Measurements from ENCODE around the gene SAMD3.
"Not testable (repeated sequence)": the region's sequence is repeated elsewhere in the genome, so short reads cannot be mapped to it uniquely, and the experiment has no call there.

Gene SAMD3

GRCh38 chr6:130170160-130170559, 52.6 kb downstream of the SAMD3 start:
- DNase-seq, result not testable (repeated sequence)

- DNase-seq, result no peak
Observed at GRCh38 chr6:130167655-130168054, 55.1 kb downstream of the SAMD3 start.

- no peak for DNase-seq
Observed at GRCh38 chr6:130164251-130164650, 58.5 kb downstream of the SAMD3 start.

GRCh38 chr6:130163266-130163665, 59.5 kb downstream of the SAMD3 start:
- no peak for DNase-seq

GRCh38 chr6:130162421-130162820, 60.3 kb downstream of the SAMD3 start:
- DNase-seq, result no peak

- no peak for DNase-seq
Observed at GRCh38 chr6:130161683-130162404, 60.9 kb downstream of the SAMD3 start.

- no peak for DNase-seq
Observed at GRCh38 chr6:130159956-130160355, 62.8 kb downstream of the SAMD3 start.

- no peak for DNase-seq
Observed at GRCh38 chr6:130158548-130158947, 64.2 kb downstream of the SAMD3 start.

- no peak for DNase-seq
Observed at GRCh38 chr6:130158056-130158455, 64.7 kb downstream of the SAMD3 start.

- no peak for DNase-seq
Observed at GRCh38 chr6:130156908-130157307, 65.8 kb downstream of the SAMD3 start.

GRCh38 chr6:130152908-130153510, 69.7 kb downstream of the SAMD3 start:
- no peak for DNase-seq

- no peak for DNase-seq
Observed at GRCh38 chr6:130150906-130151305, 71.8 kb downstream of the SAMD3 start.

- DNase-seq, result not testable (repeated sequence)
Observed at GRCh38 chr6:130149016-130149415, 73.7 kb downstream of the SAMD3 start.

GRCh38 chr6:130148181-130148580, 74.6 kb downstream of the SAMD3 start:
- no peak for DNase-seq

GRCh38 chr6:130147111-130147510, 75.6 kb downstream of the SAMD3 start:
- DNase-seq, result no peak

GRCh38 chr6:130143709-130144108, 79.0 kb downstream of the SAMD3 start:
- no peak for DNase-seq

- no peak for DNase-seq
Observed at GRCh38 chr6:130140084-130140483, 82.7 kb downstream of the SAMD3 start.

GRCh38 chr6:130138909-130139242, 83.9 kb downstream of the SAMD3 start:
- DNase-seq, result no peak

- no peak for DNase-seq
Observed at GRCh38 chr6:130138116-130138908, 84.4 kb downstream of the SAMD3 start.

- no peak for DNase-seq
Observed at GRCh38 chr6:130136798-130137197, 86.0 kb downstream of the SAMD3 start.

GRCh38 chr6:130134582-130134981, 88.2 kb downstream of the SAMD3 start:
- DNase-seq, result no peak

- no peak for DNase-seq
Observed at GRCh38 chr6:130132286-130132701, 90.5 kb downstream of the SAMD3 start.

- no peak for DNase-seq
Observed at GRCh38 chr6:130129762-130130246, 92.9 kb downstream of the SAMD3 start.

GRCh38 chr6:130128326-130128725, 94.4 kb downstream of the SAMD3 start:
- DNase-seq, result no peak
